ENCODE measurements around the gene TNC.

GRCh38 chr9:115093520-115093919 is 24.4 kb downstream of the TNC start:
- TF ChIP-seq EZH2phosphoT487 (conservative IDR thresholded peaks at IDR 0.05; ENCODE audit: low read length) = no peak
- TF ChIP-seq, protein P1, sequence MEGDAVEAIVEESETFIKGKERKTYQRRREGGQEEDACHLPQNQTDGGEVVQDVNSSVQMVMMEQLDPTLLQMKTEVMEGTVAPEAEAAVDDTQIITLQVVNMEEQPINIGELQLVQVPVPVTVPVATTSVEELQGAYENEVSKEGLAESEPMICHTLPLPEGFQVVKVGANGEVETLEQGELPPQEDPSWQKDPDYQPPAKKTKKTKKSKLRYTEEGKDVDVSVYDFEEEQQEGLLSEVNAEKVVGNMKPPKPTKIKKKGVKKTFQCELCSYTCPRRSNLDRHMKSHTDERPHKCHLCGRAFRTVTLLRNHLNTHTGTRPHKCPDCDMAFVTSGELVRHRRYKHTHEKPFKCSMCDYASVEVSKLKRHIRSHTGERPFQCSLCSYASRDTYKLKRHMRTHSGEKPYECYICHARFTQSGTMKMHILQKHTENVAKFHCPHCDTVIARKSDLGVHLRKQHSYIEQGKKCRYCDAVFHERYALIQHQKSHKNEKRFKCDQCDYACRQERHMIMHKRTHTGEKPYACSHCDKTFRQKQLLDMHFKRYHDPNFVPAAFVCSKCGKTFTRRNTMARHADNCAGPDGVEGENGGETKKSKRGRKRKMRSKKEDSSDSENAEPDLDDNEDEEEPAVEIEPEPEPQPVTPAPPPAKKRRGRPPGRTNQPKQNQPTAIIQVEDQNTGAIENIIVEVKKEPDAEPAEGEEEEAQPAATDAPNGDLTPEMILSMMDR (IDR thresholded peaks at IDR 0.05; ENCODE audit: insufficient read depth, low read length, poor library complexity, severe bottlenecking) = no peak

All from SU-DHL-6 (cell line).